Measurements from ENCODE around the gene TRPM3. TPM values are rescaled to one million over a fixed set of nuclear protein-coding genes. Genes with fewer than 3 reads are reported as not detected.

TRPM3 gene
- total RNA-seq, 1 experiment from 2014 or later: 0.03 TPM

DNA sequence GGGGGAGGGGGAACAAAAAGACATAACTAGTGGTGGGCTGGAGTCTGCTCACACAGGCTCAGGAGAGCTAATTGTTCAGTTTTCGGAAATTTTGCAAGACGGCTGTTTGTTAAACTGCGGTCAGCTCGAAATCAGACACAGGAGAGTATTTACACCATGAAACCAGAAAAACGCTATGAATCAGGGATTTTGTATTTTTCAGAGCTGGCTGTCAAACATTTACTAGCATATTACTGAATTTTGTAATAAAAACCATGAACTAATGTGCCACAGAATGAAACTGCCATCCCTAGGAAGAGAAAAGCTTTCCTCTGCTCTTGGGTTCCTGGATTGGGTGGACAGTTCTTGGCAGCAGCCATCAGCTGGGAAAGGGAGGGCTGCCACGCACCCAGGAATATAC, 45.3 kb downstream of the TRPM3 start:
- Histone ChIP-seq H3K4me3 (no peak overlapping the region), H3K27me3 (replicated peaks) (no peaks in the 10 kb centered on the region; the same call in 1 of the 2 replicates), H3K9me3 (replicated peaks) (no peaks in the 10 kb centered on the region), H3K4me1 (replicated peaks) (no peaks in the 10 kb centered on the region), H3K27ac (no peak overlapping the region), H3K36me3 (no peaks in the 10 kb centered on the region)
- no peak for DNase-seq (ENCODE audit: low read depth in 1 of 2, low spot score in 2 of 2)

DNA sequence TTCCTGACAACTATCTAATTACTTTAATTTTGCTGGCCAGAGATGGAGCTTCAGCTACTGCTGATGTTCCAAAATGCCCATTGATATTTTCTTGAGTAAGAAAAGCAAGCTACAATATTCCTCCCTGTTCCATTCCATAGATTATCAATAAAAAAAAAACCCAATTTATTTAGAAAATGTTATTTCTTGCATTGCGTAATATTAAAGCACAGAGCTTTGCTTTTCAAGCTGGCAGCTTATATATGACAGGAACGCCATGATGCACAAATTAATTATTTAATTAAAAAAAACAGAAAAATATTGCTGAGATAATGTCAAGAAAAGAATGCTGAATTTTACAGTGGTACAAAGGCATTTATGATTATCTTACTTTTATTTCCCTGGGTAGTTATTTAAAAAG, 47.9 kb downstream of the TRPM3 start:
- no peak for DNase-seq (ENCODE audit: low read depth in 1 of 2, low spot score in 2 of 2)
- Histone ChIP-seq H3K4me3 (no peak overlapping the region), H3K27ac (no peak overlapping the region), H3K4me1 (replicated peaks) (no peaks in the 10 kb centered on the region), H3K9me3 (replicated peaks) (no peaks in the 10 kb centered on the region), H3K27me3 (replicated peaks) (no peaks in the 10 kb centered on the region), H3K36me3 (no peaks in the 10 kb centered on the region)

DNA sequence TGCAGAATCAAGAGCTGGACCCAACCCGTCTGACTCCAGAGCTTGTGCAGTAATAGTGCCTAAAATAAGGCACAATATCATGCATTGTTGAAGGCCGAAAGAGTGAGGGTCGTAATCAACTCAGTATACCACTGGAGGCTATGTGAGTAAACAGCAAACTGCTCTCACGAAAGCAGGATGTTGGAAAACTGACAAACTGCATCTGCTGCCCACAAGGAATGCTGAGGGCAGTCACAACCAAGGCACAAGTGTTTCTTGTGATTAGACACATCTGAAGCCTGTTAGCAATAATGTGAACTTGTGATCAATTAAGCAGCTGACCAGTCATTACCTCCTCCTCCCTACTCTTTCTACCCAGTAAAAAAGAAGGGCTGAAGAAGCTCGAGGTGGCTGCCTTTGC, 48.8 kb downstream of the TRPM3 start:
- no peak for DNase-seq (ENCODE audit: low read depth in 1 of 2, low spot score in 2 of 2)
- H3K27ac ChIP-seq: no peak overlapping the region
- no peaks in the 10 kb centered on the region for H3K9me3 ChIP-seq (replicated peaks)
- no peak overlapping the region for H3K4me3 ChIP-seq
- H3K4me1 ChIP-seq (replicated peaks): no peaks in the 10 kb centered on the region
- no peaks in the 10 kb centered on the region for H3K36me3 ChIP-seq
- no peaks in the 10 kb centered on the region for H3K27me3 ChIP-seq (replicated peaks)

DNA sequence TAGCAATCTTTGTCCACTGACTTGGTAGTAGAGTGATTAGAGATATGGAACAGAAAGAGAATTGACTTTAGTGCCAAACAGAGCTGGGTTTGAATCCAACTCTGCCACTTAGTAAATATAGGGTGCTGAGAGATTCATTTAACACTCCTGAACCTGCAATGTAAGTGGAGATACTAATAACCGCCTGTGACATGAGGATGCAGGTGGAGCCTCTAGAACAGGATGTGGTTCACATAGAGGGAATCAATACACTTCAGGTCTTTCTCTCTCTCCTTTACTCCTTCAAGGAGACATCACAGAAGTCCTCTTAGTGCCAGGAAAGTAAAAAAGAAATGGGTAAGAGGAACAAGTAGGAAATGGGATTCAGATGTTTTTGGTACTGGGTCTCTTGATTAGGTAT, 49.8 kb downstream of the TRPM3 start:
- Histone ChIP-seq H3K4me3 (no peak overlapping the region), H3K9me3 (replicated peaks) (no peaks in the 10 kb centered on the region), H3K27ac (no peak overlapping the region), H3K27me3 (replicated peaks) (no peaks in the 10 kb centered on the region), H3K4me1 (replicated peaks) (no peaks in the 10 kb centered on the region), H3K36me3 (no peaks in the 10 kb centered on the region)
- DNase-seq (ENCODE audit: low read depth in 1 of 2, low spot score in 2 of 2): no peak

DNA sequence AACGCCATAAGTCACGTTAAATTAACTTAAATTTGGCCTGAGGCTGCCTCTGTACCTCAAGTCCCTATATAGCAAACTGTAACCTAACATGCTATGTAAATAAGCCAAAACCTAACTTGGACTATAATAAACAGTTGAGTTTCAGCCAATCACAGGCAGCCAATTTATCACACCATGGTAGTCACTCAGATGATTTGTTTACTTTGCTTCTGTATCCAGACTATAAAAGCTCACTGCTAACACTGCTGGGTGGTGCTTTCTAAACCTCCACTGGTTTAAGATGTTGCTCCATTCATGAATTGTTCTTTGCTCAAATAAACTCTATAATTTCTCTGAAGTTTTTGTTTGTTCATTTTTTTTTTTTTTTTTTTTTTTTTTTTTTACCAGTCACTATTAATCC, 62.8 kb downstream of the TRPM3 start:
- H3K9me3 ChIP-seq (replicated peaks): no peaks in the 10 kb centered on the region
- H3K36me3 ChIP-seq: no peaks in the 10 kb centered on the region
- no peaks in the 10 kb centered on the region for H3K4me1 ChIP-seq (replicated peaks)
- H3K27me3 ChIP-seq (replicated peaks): no peaks in the 10 kb centered on the region
- H3K4me3 ChIP-seq: no peak overlapping the region
- DNase-seq (ENCODE audit: low read depth in 1 of 2, low spot score in 2 of 2): no peak
- no peak overlapping the region for H3K27ac ChIP-seq

DNA sequence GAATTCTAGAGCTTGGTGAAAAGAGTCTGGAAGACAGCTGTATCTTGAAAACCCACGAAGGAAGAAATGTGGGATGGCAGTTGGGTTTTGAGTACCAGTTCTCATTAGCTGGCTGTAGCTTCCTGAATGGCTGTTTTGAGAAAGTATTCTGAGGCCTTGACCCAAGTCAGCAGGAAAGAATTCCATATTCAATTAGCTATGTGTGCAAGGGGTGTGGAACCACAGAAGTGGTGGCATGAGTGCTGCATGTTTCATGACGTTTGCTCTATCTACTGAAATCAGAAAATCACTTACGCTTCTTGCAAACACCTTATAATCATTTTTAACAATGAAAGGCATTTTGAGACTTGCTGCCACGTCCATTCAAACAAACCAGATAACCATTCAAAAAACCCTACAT, 69.1 kb downstream of the TRPM3 start:
- H3K36me3 ChIP-seq: no peaks in the 10 kb centered on the region
- no peak overlapping the region for H3K4me3 ChIP-seq

DNA sequence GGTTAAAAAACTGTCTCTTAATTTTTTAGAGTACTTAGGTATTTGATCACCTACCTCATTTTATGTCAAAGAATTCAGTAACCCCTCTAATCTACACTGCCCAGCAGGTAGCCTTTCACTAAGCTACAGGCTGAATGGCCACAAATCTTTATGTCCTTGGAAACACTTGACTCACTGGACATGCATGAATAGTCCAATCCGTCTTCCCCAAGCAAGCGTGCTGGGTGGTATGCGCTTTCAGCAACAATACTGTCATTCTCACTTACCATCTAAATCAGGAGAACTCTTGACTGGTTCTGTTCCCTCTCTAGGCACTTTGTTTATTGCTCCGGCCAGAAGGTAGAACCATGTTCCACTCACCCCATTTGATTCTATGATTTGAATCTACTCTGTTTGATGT, 73.1 kb downstream of the TRPM3 start:
- Histone ChIP-seq H3K4me3 (no peak overlapping the region), H3K27me3 (replicated peaks) (peaks cover 8% of the 10 kb centered on the region; the same call in 1 of the 2 replicates), H3K9me3 (replicated peaks) (no peaks in the 10 kb centered on the region), H3K27ac (no peak overlapping the region), H3K36me3 (no peaks in the 10 kb centered on the region), H3K4me1 (replicated peaks) (no peaks in the 10 kb centered on the region)
- no peak for DNase-seq (ENCODE audit: low read depth in 1 of 2, low spot score in 2 of 2)

More for the DNA sequence above, 69.1 kb downstream of the TRPM3 start:
- H3K4me1 ChIP-seq (replicated peaks): no peaks in the 10 kb centered on the region
- no peaks in the 10 kb centered on the region for H3K9me3 ChIP-seq (replicated peaks)
- peaks cover 8% of the 10 kb centered on the region; the same call in 1 of the 2 replicates for H3K27me3 ChIP-seq (replicated peaks)
- H3K27ac ChIP-seq: no peak overlapping the region
- DNase-seq (ENCODE audit: low read depth in 1 of 2, low spot score in 2 of 2): no peak

DNA sequence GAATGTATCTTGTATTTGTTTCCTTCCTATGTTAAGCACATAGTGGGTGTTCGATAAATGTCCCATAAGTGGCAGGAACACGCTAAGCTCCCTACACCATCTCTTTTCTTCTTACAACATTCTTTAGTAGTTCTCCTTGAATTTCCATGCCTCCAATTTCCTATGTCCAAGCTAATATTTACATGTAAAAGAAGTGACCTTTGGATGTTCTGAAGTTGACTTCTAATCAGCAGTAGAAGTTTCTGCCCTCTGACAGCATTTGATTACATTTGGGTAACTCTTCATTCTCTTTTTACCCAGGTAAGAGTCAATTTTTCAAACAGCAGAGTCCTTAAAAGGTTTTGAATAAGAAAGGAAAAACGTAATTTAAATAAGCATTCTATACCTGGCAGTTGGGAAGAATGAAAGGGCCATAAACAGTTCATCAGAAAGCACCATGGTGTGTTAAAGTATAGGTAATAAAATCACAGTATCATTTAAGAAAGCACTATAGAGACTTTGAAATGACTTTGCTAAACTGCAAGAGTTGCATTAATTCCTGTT, 78.9 kb downstream of the TRPM3 start:
- H3K4me3 ChIP-seq: no peak overlapping the region
- H3K9me3 ChIP-seq (replicated peaks): no peaks in the 10 kb centered on the region
- H3K27ac ChIP-seq: no peak overlapping the region
- H3K27me3 ChIP-seq (replicated peaks): 0 out of 2 replicates have a peak, but pooled peaks cover 4% of the 10 kb centered on the region
- no peaks in the 10 kb centered on the region for H3K36me3 ChIP-seq
- DNase-seq (ENCODE audit: low read depth in 1 of 2, low spot score in 2 of 2): no peak
- no peaks in the 10 kb centered on the region for H3K4me1 ChIP-seq (replicated peaks)

DNA sequence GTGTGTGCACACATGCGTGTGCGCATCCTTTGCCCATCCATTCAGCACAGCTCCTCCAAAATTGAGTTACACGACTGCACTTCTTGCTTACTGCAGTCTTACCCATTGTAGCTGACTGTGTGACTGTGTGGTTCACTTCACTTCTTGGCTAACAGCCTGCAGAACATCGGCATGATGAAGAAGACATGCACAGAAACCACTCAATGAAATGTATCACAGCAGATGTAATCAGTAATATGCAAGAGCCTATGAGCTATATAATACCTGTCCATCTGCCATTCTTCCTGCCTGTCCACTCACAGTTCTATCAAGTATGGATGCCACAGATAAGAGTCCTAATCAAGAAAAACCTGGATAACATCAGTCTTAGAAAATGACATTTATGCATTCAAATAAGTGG, 83.9 kb downstream of the TRPM3 start:
- Histone ChIP-seq H3K4me1 (replicated peaks) (no peaks in the 10 kb centered on the region), H3K27me3 (replicated peaks) (0 out of 2 replicates have a peak, but pooled peaks cover 6% of the 10 kb centered on the region), H3K9me3 (replicated peaks) (no peaks in the 10 kb centered on the region), H3K4me3 (no peak overlapping the region), H3K36me3 (no peaks in the 10 kb centered on the region), H3K27ac (no peak overlapping the region)
- DNase-seq (ENCODE audit: low read depth in 1 of 2, low spot score in 2 of 2): no peak

DNA sequence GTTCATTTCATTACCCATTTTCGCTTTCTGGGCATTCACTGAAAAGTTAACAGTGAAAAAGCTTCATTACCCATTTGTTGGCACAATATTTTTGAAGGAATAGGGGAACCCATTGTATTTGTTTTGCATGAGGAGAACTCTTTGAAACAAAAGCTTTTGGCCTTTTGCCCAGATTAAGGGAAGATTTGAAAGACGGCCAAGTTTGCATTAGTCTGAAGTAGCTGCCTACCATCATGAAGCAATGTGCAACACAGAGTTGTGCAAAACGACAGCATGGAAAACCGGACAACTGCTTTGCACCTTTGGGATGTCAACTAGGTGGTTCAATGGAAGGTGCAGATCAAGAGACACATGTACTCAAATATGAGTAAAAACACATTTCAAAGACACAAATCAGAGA, 84.9 kb downstream of the TRPM3 start:
- Histone ChIP-seq H3K4me3 (no peak overlapping the region), H3K9me3 (replicated peaks) (no peaks in the 10 kb centered on the region), H3K4me1 (replicated peaks) (no peaks in the 10 kb centered on the region), H3K27me3 (replicated peaks) (0 out of 2 replicates have a peak, but pooled peaks cover 6% of the 10 kb centered on the region), H3K27ac (no peak overlapping the region), H3K36me3 (no peaks in the 10 kb centered on the region)
- DNase-seq (ENCODE audit: low read depth in 1 of 2, low spot score in 2 of 2): no peak

DNA sequence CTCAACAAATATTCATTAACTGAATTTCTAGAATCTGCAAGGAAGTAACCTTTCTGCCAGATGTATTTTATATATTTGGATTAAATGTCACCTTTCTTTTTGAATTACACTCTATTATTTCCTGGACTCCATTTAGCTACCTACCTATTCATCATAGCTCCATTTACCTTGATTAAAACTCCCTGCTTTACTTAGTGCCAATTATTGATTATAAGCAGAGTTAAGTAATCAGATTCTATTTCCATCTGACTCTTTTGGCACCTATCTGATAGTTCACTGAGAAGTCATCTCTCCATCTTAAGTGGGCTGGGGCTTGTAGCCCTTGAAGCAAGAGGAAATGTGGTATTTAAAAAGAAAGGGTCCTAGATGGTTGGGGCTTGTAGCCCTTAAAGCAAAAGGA, 88.6 kb downstream of the TRPM3 start:
- no peak overlapping the region for H3K27ac ChIP-seq
- no peaks in the 10 kb centered on the region for H3K4me1 ChIP-seq (replicated peaks)
- H3K9me3 ChIP-seq (replicated peaks): no peaks in the 10 kb centered on the region
- H3K36me3 ChIP-seq: no peaks in the 10 kb centered on the region
- DNase-seq (ENCODE audit: low read depth in 1 of 2, low spot score in 2 of 2): no peak
- H3K27me3 ChIP-seq (replicated peaks): 0 out of 2 replicates have a peak, but pooled peaks cover 4% of the 10 kb centered on the region
- H3K4me3 ChIP-seq: no peak overlapping the region

DNA sequence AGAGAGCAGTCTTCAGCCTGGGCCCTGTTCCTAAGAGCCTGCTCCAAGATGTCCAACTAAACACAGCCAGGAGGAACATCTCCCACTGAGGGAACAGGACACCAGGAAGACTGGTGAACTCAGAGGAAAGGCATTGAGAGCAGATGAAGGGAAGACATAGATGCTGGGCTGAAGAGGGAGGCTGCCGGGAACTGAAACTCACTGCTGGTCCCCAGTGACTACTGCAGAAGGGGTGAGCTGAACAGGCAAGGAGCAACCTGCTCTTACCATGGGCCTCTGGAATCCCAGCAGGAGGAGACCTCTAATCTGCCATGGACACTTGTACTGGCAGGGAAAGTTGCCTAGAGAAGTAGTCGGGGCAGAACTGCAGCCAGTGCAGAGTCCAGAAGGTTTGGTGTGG, 95.7 kb downstream of the TRPM3 start:
- no peak overlapping the region for H3K27ac ChIP-seq
- DNase-seq (ENCODE audit: low read depth in 1 of 2, low spot score in 2 of 2): no peak
- H3K36me3 ChIP-seq: no peaks in the 10 kb centered on the region
- H3K4me1 ChIP-seq (replicated peaks): no peaks in the 10 kb centered on the region
- H3K4me3 ChIP-seq: no peak overlapping the region
- H3K9me3 ChIP-seq (replicated peaks): no peaks in the 10 kb centered on the region
- peaks cover 4% of the 10 kb centered on the region; the same call in 1 of the 2 replicates for H3K27me3 ChIP-seq (replicated peaks)

DNA sequence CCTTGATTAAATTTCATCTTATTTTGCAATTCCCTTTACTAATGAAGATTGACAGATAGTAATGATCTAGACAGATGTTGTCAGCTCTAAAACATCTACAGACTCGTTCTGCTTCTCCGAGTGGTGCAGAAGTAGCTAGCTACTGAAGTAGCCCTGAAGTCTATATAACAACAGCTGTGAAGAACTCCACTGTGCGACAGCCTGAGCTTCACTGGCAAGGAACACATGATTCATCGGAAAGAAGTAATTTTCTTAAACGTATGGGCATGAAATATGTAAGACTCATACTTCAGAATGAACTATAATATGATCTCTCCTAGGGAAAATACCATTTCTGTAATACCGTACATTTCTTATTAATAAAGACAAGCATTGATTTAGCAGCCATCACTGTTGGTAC, 96.2 kb downstream of the TRPM3 start:
- no peak overlapping the region for H3K4me3 ChIP-seq
- peaks cover 4% of the 10 kb centered on the region; the same call in 1 of the 2 replicates for H3K27me3 ChIP-seq (replicated peaks)
- H3K27ac ChIP-seq: no peak overlapping the region
- H3K4me1 ChIP-seq (replicated peaks): no peaks in the 10 kb centered on the region
- DNase-seq (ENCODE audit: low read depth in 1 of 2, low spot score in 2 of 2): no peak
- no peaks in the 10 kb centered on the region for H3K36me3 ChIP-seq
- no peaks in the 10 kb centered on the region for H3K9me3 ChIP-seq (replicated peaks)

DNA sequence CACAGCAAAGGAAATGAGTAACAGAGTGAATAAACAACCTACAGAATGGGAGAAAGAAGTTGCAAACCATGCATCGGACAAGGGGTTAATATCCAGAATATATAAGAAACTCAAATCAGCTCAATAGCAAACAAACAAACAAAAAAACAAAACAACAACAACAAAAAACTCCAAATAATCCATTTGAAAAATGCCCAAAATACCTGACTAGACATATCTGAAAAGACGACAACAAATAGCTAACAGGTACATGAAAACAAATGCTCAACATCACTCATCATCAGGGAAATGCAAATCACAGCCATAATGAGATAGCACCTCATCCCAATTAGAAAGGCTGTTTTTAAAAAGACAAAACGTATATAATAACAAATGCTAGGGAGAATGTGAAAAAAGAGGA, 111.2 kb downstream of the TRPM3 start:
- H3K36me3 ChIP-seq: no peaks in the 10 kb centered on the region
- peaks cover 13% of the 10 kb centered on the region; the same call in 1 of the 2 replicates for H3K27me3 ChIP-seq (replicated peaks)
- no peaks in the 10 kb centered on the region for H3K4me1 ChIP-seq (replicated peaks)
- no peak for DNase-seq (ENCODE audit: low read depth in 1 of 2, low spot score in 2 of 2)
- no peak overlapping the region for H3K4me3 ChIP-seq
- H3K9me3 ChIP-seq (replicated peaks): no peaks in the 10 kb centered on the region
- no peak overlapping the region for H3K27ac ChIP-seq

DNA sequence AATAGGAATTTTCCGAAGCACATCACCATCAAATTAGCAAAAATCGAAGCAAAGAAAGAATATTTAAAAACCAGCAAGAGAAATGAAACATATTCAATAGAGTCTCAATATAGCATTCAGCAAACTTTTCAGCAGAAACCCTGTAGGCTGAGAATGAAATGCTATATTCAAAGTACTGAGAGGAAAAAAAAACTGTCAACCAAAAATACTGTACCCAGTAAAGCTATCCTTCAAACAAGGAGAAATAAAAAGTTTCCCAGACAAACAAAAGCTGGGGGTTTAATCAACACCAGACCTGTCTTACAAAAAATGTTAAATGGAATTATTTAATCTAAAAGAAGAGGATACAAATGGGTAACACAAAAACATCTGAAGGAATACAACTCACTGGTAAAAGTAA, 116.0 kb downstream of the TRPM3 start:
- Histone ChIP-seq H3K4me1 (replicated peaks) (peaks cover 7% of the 10 kb centered on the region; the same call in 1 of the 2 replicates), H3K9me3 (replicated peaks) (no peaks in the 10 kb centered on the region), H3K27me3 (replicated peaks) (no peaks in the 10 kb centered on the region), H3K4me3 (no peak overlapping the region), H3K27ac (no peak overlapping the region), H3K36me3 (no peaks in the 10 kb centered on the region)
- DNase-seq (ENCODE audit: low read depth in 1 of 2, low spot score in 2 of 2): no peak
